Neuronal stem cell (in vitro differentiated cells): ENCODE results near the gene CELSR2.
A peak's percentile ranks its signal among the peaks of the same experiment; 100 is the strongest.
"Not testable (repeated sequence)": the region's sequence is repeated elsewhere in the genome, so short reads cannot be mapped to it uniquely, and the experiment has no call there.

Experiments used
- DNase-seq: peaks from one replicate; pipeline ENCODE4 v3.0.0-alpha.2; 2013; ENCODE audit warnings: low spot score
- H2AFZ ChIP-seq: one replicate; pipeline ENCODE4 v1.6.1; 2013; ENCODE audit warnings: mild to moderate bottlenecking, low read length, inconsistent platforms
- H2AK5ac ChIP-seq: 2 replicates; pipeline ENCODE4 v1.6.1; 2013; ENCODE audit warnings: low read depth, mild to moderate bottlenecking, inconsistent platforms, low read length, moderate library complexity, mixed read lengths
- H2BK120ac ChIP-seq: 2 replicates; pipeline ENCODE4 v1.6.1; 2013; ENCODE audit warnings: low read depth, mild to moderate bottlenecking, inconsistent platforms, low read length, moderate library complexity, mixed read lengths
- H2BK12ac ChIP-seq: one replicate; pipeline ENCODE4 v1.6.1; 2013; ENCODE audit warnings: low read length, inconsistent platforms
- H2BK15ac ChIP-seq: 2 replicates; pipeline ENCODE4 v1.6.1; 2013; ENCODE audit warnings: mild to moderate bottlenecking, low read length, inconsistent platforms, mixed read lengths
- H2BK5ac ChIP-seq: one replicate; pipeline ENCODE4 v1.6.1; 2013; ENCODE audit warnings: inconsistent platforms, mild to moderate bottlenecking, low read length, moderate library complexity
- H3K14ac ChIP-seq: one replicate; pipeline ENCODE4 v1.6.1; 2013; ENCODE audit warnings: low read length, inconsistent platforms
- H3K18ac ChIP-seq: 2 replicates; pipeline ENCODE4 v1.6.1; 2013; ENCODE audit warnings: low read length, inconsistent platforms
- H3K23ac ChIP-seq: 2 replicates; pipeline ENCODE4 v1.6.1; 2013; ENCODE audit warnings: low read depth, mild to moderate bottlenecking, mixed read lengths, low read length, inconsistent platforms; ENCODE audit not compliant: poor library complexity
- H3K27ac ChIP-seq: replicated peaks from 3 replicates; pipeline ENCODE4 v1.5.1; 2013; ENCODE audit warnings: low read length, inconsistent platforms
- H3K27me3 ChIP-seq, 3 experiments: 2 replicates each; pipeline ENCODE4 v1.6.1; 2013; ENCODE audit warnings: low read length in 3 of 3, mild to moderate bottlenecking in 2 of 3, inconsistent platforms in 1 of 3, low read depth in 1 of 3, mixed read lengths in 1 of 3, moderate library complexity in 1 of 3; ENCODE audit not compliant: control insufficient read depth in 3 of 3, insufficient read depth in 3 of 3
- H3K36me3 ChIP-seq, 2 donors: replicated peaks in 1 of 2; 2 replicates each; pipeline ENCODE4 v1.6.1; 2013; ENCODE audit warnings: low read length in 2 of 2; ENCODE audit not compliant: control insufficient read depth in 2 of 2, insufficient read depth in 2 of 2
- H3K4ac ChIP-seq: 2 replicates; pipeline ENCODE4 v1.6.1; 2013; ENCODE audit warnings: inconsistent platforms, mild to moderate bottlenecking, low read length, moderate library complexity
- H3K4me1 ChIP-seq, 2 donors: 1 replicate in 1 of 2; 2 replicates in 1 of 2; pipeline ENCODE4 v1.6.1; 2013; ENCODE audit warnings: low read length in 2 of 2, low read depth in 1 of 2; ENCODE audit not compliant: control insufficient read depth in 2 of 2, insufficient read depth in 1 of 2
- H3K4me2 ChIP-seq: one replicate; pipeline ENCODE4 v1.6.1; 2013; ENCODE audit warnings: mild to moderate bottlenecking, low read length, inconsistent platforms; ENCODE audit not compliant: insufficient read depth, poor library complexity, severe bottlenecking
- H3K4me3 ChIP-seq, 2 donors: 2 replicates each; pipeline ENCODE4 v1.5.1; 2013; ENCODE audit warnings: low read length in 2 of 2, mild to moderate bottlenecking in 2 of 2, inconsistent platforms in 1 of 2, moderate library complexity in 1 of 2
- H3K79me1 ChIP-seq: one replicate; pipeline ENCODE4 v1.6.1; 2013; ENCODE audit warnings: low read depth, mild to moderate bottlenecking, inconsistent platforms, low read length, moderate library complexity
- H3K9ac ChIP-seq: one replicate; pipeline ENCODE4 v1.6.1; 2013; ENCODE audit warnings: mild to moderate bottlenecking, low read depth, low read length, inconsistent platforms; ENCODE audit not compliant: poor library complexity
- H3K9me3 ChIP-seq, 2 donors: replicated peaks in 1 of 2; 2 replicates each; pipeline versions ENCODE3 to v1.6.1; 2013; ENCODE audit warnings: low read length in 2 of 2, mild to moderate bottlenecking in 2 of 2, inconsistent platforms in 1 of 2, low read depth in 1 of 2, mixed read lengths in 1 of 2, moderate library complexity in 1 of 2; ENCODE audit not compliant: control insufficient read depth in 2 of 2, insufficient read depth in 1 of 2
- H4K8ac ChIP-seq: one replicate; pipeline ENCODE4 v1.6.1; 2013; ENCODE audit warnings: low read depth, mild to moderate bottlenecking, inconsistent platforms, low read length, moderate library complexity
- H4K91ac ChIP-seq: one replicate; pipeline ENCODE4 v1.6.1; 2013; ENCODE audit warnings: low read length, low read depth, mild to moderate bottlenecking, inconsistent platforms; ENCODE audit not compliant: poor library complexity
- WGBS, 2 donors: extraction: QIAGEN DNeasy Blood & Tissue Kit; methylation state at CpG; one replicate each; pipeline ENCODE4 v1.1.7; 2013; ENCODE audit warnings: missing lambda C conversion rate in 2 of 2, mixed read lengths in 1 of 2; ENCODE audit not compliant: insufficient read length in 2 of 2, insufficient replicate concordance in 1 of 2; ENCODE audit errors: extremely low coverage in 2 of 2; 5-methylcytosine and 5-hydroxymethylcytosine counted together

Gene CELSR2

DNA sequence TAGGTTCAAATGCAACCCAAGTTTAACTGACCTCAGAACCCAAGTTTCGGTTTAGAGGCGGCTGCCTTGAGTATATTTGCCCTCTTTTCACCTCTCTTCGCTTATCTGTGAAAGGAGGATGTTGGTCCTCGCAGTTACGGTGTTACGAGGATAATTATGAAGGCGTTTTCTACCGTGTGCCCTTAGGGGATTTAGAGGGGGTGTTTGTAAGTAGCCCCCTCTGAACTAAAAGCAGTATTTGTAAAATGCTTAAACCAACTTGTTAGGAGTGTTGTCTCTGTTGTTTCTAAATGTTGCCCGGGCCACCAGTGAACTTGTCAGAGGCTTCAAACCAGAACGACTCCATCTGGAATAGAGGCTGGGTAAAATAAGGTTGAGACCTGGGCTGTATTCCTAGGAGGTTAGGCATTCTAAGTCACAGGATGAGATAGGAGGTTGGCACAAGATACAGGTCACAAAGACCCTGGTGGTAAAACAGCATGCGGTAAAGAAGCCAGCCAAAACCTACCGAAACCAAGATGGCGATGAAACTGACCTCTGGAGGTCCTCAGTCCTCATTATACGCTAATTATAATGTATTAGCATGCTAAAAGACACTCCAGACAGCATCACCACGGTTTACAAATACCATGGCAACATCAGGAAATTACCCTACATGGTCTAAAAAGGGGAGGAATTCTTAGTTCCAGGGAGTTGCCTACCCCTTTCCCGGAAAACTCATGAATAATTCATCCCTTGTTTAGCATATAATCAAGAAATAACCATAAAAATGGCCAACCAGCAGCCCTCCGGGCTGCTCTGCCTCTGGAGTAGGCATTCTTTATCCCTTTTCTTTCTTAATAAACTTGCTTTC, 34.6 kb downstream of the CELSR2 start:
- Histone ChIP-seq H3K4me3 (peak overlapping the region; percentile 86 to 94), H2BK120ac (no peak overlapping the region), H3K27ac (peak overlapping the region; percentile 90), H3K79me1 (peaks cover 15% of the 10 kb centered on the region), H3K9me3 (no peaks in the 10 kb centered on the region), H3K14ac (no peak overlapping the region), H3K18ac (no peak overlapping the region), H3K4me2 (peak overlapping the region; percentile 85), H3K9ac (no peak overlapping the region), H3K27me3 (no peaks in the 10 kb centered on the region), H4K91ac (no peak overlapping the region), H2BK5ac (peak overlapping the region; percentile 95), H4K8ac (no peak overlapping the region), H2AFZ (peak overlapping the region; percentile 90), H2BK15ac (no peak overlapping the region), H3K4ac (no peak overlapping the region), H2AK5ac (no peak overlapping the region), H3K4me1 (peaks cover 12 to 23% of the 10 kb centered on the region in 2 donors), H2BK12ac (no peak overlapping the region), H3K23ac (no peak overlapping the region), H3K36me3 (peaks cover 17 to 27% of the 10 kb centered on the region in 2 donors)
- WGBS, 2 donors: no CpG with 5 or more reads among the region's 17 CpGs
- DNase-seq: no peak

DNA sequence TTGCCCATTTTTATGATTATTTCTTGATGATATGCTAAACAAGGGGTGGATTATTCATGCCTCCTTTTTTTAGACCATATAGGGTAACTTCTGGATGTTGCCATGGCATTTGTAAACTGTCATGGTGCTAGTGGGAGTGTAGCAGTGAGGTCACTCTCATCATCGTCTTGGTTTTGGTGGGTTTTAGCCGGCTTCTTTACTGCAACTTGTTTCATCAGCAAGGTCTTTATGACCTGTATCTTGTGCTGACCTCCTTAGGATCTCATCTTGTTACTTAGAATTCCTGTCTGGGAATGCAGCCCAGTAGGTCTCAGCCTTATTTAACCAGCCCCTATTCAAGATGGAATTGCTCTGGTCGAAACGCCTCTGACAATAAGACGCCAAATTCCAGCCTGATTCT, 37.4 kb downstream of the CELSR2 start:
- H2AFZ ChIP-seq, H2AK5ac ChIP-seq, H4K91ac ChIP-seq, H3K9ac ChIP-seq, H3K18ac ChIP-seq, H2BK120ac ChIP-seq, H3K27ac ChIP-seq, H2BK15ac ChIP-seq, H4K8ac ChIP-seq, H2BK12ac ChIP-seq, H3K4ac ChIP-seq, H3K23ac ChIP-seq, H3K36me3 ChIP-seq, DNase-seq, H3K4me2 ChIP-seq, H3K14ac ChIP-seq, H3K9me3 ChIP-seq, H2BK5ac ChIP-seq, H3K4me3 ChIP-seq, H3K27me3 ChIP-seq: not testable (repeated sequence)
- peaks cover 10% of the 10 kb centered on the region for H3K79me1 ChIP-seq
- no CpG with 5 or more reads among the region's 5 CpGs for WGBS, 2 donors
- H3K4me1 ChIP-seq: peaks cover 8 to 16% of the 10 kb centered on the region in 2 donors

- Histone ChIP-seq H2AK5ac (no peak overlapping the region), H3K9ac (no peak overlapping the region), H4K91ac (no peak overlapping the region), H3K23ac (no peak overlapping the region), H3K4me1 (peaks cover 0 to 5% of the 10 kb centered on the region in 2 donors), H3K9me3 (no peaks in the 10 kb centered on the region), H2BK15ac (no peak overlapping the region), H4K8ac (no peak overlapping the region), H2AFZ (peak overlapping the region; percentile 6), H3K4ac (no peak overlapping the region), H3K14ac (no peak overlapping the region), H3K4me3 (no peak overlapping the region), H3K27ac (no peak overlapping the region), H3K36me3 (no peaks in the 10 kb centered on the region), H2BK12ac (no peak overlapping the region), H3K79me1 (no peaks in the 10 kb centered on the region), H2BK120ac (no peak overlapping the region), H3K27me3 (no peaks in the 10 kb centered on the region), H2BK5ac (no peak overlapping the region), H3K18ac (no peak overlapping the region), H3K4me2 (no peak overlapping the region)
- no peak for DNase-seq
- no CpG with 5 or more reads among the region's 1 CpG for WGBS, 2 donors
Measured at GRCh38 chr1:109290137-109290536, 40.8 kb downstream of the CELSR2 start.

DNA sequence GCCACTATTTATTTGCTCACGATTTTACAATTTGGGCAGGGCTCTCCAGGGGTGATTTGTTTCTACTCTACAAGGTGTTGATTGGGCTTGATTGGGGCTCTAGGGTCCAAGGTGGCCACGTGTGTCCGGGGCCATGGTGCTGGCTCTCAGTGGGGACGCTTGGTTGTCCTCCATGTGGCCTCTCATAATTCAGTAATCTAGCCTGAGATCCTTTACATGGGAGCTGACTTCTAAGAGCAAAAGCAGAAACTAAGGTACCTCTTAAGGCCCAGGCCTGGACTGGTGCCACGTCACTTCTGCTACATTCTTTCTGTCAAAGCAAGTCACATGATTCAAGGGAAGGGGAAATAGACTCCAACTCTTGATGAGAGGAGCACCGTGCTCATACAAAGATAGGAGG, 41.7 kb downstream of the CELSR2 start:
- H3K4ac ChIP-seq: no peak overlapping the region
- no peak overlapping the region for H3K23ac ChIP-seq
- no peak overlapping the region for H3K27ac ChIP-seq
- no peaks in the 10 kb centered on the region for H3K4me1 ChIP-seq
- no peaks in the 10 kb centered on the region for H3K27me3 ChIP-seq
- H4K8ac ChIP-seq: no peak overlapping the region
- no peak overlapping the region for H2BK120ac ChIP-seq
- no peaks in the 10 kb centered on the region for H3K9me3 ChIP-seq
- no peak overlapping the region for H2AK5ac ChIP-seq
- H3K9ac ChIP-seq: no peak overlapping the region
- WGBS, 2 donors: no CpG with 5 or more reads among the region's 6 CpGs
- no peak overlapping the region for H4K91ac ChIP-seq
- H3K79me1 ChIP-seq: no peaks in the 10 kb centered on the region
- no peak overlapping the region for H3K14ac ChIP-seq
- DNase-seq: no peak
- no peak overlapping the region for H2BK15ac ChIP-seq
- H2BK12ac ChIP-seq: no peak overlapping the region
- no peaks in the 10 kb centered on the region for H3K36me3 ChIP-seq
- H3K4me3 ChIP-seq: no peak overlapping the region
- peak overlapping the region; percentile 28 for H2AFZ ChIP-seq
- no peak overlapping the region for H3K18ac ChIP-seq
- no peak overlapping the region for H3K4me2 ChIP-seq
- H2BK5ac ChIP-seq: no peak overlapping the region
